Hepatocyte (in vitro differentiated cells): Measurements from ENCODE around the gene B3GNT3. TPM values are rescaled to one million over a fixed set of nuclear protein-coding genes. Genes with fewer than 3 reads are reported as not detected.

ENCODE experiments used
- DNase-seq: peaks from one replicate; pipeline ENCODE4 v3.0.0-alpha.2; 2016; ENCODE audit warnings: low spot score
- H2AFZ ChIP-seq: fragments of 200-600 bp; sonication (generic); 2 replicates; pipeline ENCODE4 v1.6.0; 2016; ENCODE audit warnings: antibody characterized with exemption, mild to moderate bottlenecking
- H3K27ac ChIP-seq: fragments of 200-600 bp; sonication (generic); 2 replicates; pipeline ENCODE4 v1.5.1; 2016; ENCODE audit warnings: mild to moderate bottlenecking
- H3K27me3 ChIP-seq: fragments of 200-600 bp; sonication (generic); 2 replicates; pipeline ENCODE4 v1.6.1; 2016
- H3K36me3 ChIP-seq: fragments of 200-600 bp; sonication (generic); replicated peaks from 2 replicates; pipeline ENCODE4 v1.5.1; 2016; ENCODE audit warnings: low read depth; ENCODE audit not compliant: insufficient read depth
- H3K4me1 ChIP-seq: fragments of 200-600 bp; sonication (generic); 2 replicates; pipeline ENCODE4 v1.5.1; 2016; ENCODE audit warnings: mild to moderate bottlenecking, moderate library complexity; ENCODE audit not compliant: insufficient read depth
- H3K4me2 ChIP-seq: fragments of 200-600 bp; sonication (generic); 2 replicates; pipeline ENCODE4 v1.6.0; 2016
- H3K4me3 ChIP-seq: fragments of 200-600 bp; sonication (generic); 2 replicates; pipeline ENCODE4 v1.5.1; 2016; ENCODE audit warnings: mild to moderate bottlenecking
- H3K79me2 ChIP-seq: fragments of 200-600 bp; sonication (generic); 2 replicates; pipeline ENCODE4 v1.6.0; 2017; ENCODE audit warnings: mild to moderate bottlenecking
- H3K9me2 ChIP-seq: fragments of 200-600 bp; sonication (generic); replicated peaks from 2 replicates; pipeline ENCODE4 v1.6.0; 2017; ENCODE audit warnings: mild to moderate bottlenecking; ENCODE audit not compliant: insufficient read depth
- H3K9me3 ChIP-seq: fragments of 200-600 bp; sonication (generic); 2 replicates; pipeline ENCODE4 v1.5.1; 2016; ENCODE audit warnings: low read depth, mild to moderate bottlenecking
- H4K20me1 ChIP-seq: fragments of 200-600 bp; sonication (generic); 2 replicates; pipeline ENCODE4 v1.6.0; 2016; ENCODE audit warnings: mild to moderate bottlenecking; ENCODE audit not compliant: insufficient read depth, poor library complexity, severe bottlenecking
- EZH2 ChIP-seq: fragments of 200-600 bp; sonication (generic); IDR thresholded peaks from 2 replicates; pipeline ENCODE4 v1.6.1; 2016; ENCODE audit warnings: antibody characterized with exemption, mild to moderate bottlenecking, borderline replicate concordance
- EZH2phosphoT487 ChIP-seq: fragments of 200-600 bp; sonication (generic); IDR thresholded peaks from one replicate; pipeline ENCODE4 v1.6.1; 2018; ENCODE audit warnings: antibody characterized with exemption, mild to moderate bottlenecking, low read depth, moderate library complexity; ENCODE audit not compliant: unreplicated experiment, severe bottlenecking
- WGBS: methylation state at CpG from one replicate; pipeline ENCODE4 v1.1.6; 2016; ENCODE audit warnings: low lambda C conversion rate; ENCODE audit errors: missing lambda C conversion rate; 5-methylcytosine and 5-hydroxymethylcytosine counted together
- polyA plus RNA-seq: library from polyadenylated mRNA; unstranded; fragments of >200 nt; fragmentation: Nextera tagmentation; extraction: Ambion mirVana; gene quantifications from 2 replicates; pipeline ENCODE4 v1.2.1, GENCODE V29; 2016
- total RNA-seq: library from RNA; depleted of rRNA; stranded (reverse); fragments of >200 nt; gene quantifications from 2 replicates; pipeline ENCODE4 v1.2.3, GENCODE V29; 2014
- TF ChIP-seq, protein P1 (sequence below): fragments of 200-600 bp; sonication (generic); IDR thresholded peaks from 2 replicates; pipeline ENCODE4 v1.5.1; 2016; ENCODE audit warnings: antibody characterized with exemption, mild to moderate bottlenecking; ENCODE audit not compliant: poor library complexity

Gene B3GNT3
- total and polyA plus RNA-seq, 2 experiments from 2014 or later = 14.6 to 19.1 TPM

DNA sequence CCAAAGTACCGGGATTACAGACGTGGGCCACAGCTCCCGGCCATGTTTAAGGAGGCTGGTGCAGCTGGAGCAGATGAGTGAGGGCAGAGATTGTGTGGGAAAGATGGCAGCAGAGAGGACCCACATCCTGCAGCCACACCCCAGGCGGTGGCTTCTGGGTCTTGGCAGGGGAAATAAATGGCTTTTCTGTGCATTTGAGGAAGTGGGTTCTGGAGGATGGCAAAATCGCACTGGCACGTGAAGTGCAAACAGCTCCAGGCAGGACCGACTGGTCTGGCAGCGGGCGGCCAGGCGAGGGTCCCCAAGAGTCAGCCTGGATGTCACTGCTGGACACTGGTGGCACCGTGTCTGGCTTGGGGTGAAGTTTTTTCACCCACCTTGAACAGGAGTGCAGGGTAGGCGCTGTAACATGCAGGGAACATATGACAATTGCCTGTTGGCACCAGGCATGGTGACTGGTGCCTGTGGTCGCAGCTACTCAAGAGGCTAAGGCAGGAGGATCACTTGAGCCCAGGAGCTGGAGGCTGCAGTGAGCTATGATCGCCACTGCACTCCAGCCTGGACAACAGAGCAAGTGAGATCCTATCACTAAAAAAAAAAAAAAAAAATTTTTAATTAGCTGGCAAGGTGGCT is 8.4 kb downstream of the B3GNT3 start:
- no peak overlapping the region for H3K4me3 ChIP-seq

DNA sequence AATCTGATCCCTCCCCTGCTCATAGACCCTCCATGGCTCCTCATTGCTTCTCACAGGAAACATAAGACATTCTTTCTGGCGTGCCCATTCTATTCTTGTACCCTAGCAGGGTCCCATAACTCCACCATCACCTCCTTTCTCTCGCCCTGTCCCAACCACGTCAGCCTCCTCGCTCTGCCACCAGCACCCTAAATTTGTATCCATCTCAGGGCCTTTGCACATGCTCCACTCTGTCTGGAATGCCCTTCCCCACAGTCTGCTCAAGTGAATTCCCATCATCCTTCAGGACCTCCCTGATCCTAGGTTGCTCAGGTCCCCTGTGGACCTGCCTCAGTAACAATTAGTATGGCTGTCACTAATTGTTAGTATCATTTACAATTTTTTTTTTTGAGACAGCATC is 10.5 kb downstream of the B3GNT3 start:
- Histone ChIP-seq H3K36me3 (no peaks in the 10 kb centered on the region), H3K9me3 (no peaks in the 10 kb centered on the region), H3K79me2 (peaks cover 14% of the 10 kb centered on the region), H3K27me3 (no peaks in the 10 kb centered on the region), H3K4me3 (no peak overlapping the region), H3K4me2 (no peak overlapping the region), H3K27ac (no peak overlapping the region), H3K4me1 (no peaks in the 10 kb centered on the region), H2AFZ (no peak overlapping the region), H3K9me2 (no peaks in the 10 kb centered on the region), H4K20me1 (no peaks in the 10 kb centered on the region)
- no peak for DNase-seq
- WGBS = 80% methylated on average over 4 of the region's 4 CpGs
- TF ChIP-seq EZH2 = no peak
- TF ChIP-seq EZH2phosphoT487 = no peak
- TF ChIP-seq, protein P1, sequence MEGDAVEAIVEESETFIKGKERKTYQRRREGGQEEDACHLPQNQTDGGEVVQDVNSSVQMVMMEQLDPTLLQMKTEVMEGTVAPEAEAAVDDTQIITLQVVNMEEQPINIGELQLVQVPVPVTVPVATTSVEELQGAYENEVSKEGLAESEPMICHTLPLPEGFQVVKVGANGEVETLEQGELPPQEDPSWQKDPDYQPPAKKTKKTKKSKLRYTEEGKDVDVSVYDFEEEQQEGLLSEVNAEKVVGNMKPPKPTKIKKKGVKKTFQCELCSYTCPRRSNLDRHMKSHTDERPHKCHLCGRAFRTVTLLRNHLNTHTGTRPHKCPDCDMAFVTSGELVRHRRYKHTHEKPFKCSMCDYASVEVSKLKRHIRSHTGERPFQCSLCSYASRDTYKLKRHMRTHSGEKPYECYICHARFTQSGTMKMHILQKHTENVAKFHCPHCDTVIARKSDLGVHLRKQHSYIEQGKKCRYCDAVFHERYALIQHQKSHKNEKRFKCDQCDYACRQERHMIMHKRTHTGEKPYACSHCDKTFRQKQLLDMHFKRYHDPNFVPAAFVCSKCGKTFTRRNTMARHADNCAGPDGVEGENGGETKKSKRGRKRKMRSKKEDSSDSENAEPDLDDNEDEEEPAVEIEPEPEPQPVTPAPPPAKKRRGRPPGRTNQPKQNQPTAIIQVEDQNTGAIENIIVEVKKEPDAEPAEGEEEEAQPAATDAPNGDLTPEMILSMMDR = no peak

More for the DNA sequence above, 8.4 kb downstream of the B3GNT3 start:
- no peaks in the 10 kb centered on the region for H3K9me3 ChIP-seq
- H3K4me1 ChIP-seq = peaks cover under 1% of the 10 kb centered on the region
- no peak overlapping the region for H3K4me2 ChIP-seq
- no peaks in the 10 kb centered on the region for H3K27me3 ChIP-seq
- H2AFZ ChIP-seq = no peak overlapping the region
- DNase-seq = no peak
- H3K9me2 ChIP-seq = no peaks in the 10 kb centered on the region
- no peaks in the 10 kb centered on the region for H3K36me3 ChIP-seq
- TF ChIP-seq, protein P1 = no peak
- no peak for TF ChIP-seq EZH2phosphoT487
- TF ChIP-seq EZH2 = no peak
- H3K27ac ChIP-seq = no peak overlapping the region
- WGBS = 84% methylated on average over 14 of the region's 14 CpGs
- no peaks in the 10 kb centered on the region for H4K20me1 ChIP-seq
- H3K79me2 ChIP-seq = peaks cover 21% of the 10 kb centered on the region

DNA sequence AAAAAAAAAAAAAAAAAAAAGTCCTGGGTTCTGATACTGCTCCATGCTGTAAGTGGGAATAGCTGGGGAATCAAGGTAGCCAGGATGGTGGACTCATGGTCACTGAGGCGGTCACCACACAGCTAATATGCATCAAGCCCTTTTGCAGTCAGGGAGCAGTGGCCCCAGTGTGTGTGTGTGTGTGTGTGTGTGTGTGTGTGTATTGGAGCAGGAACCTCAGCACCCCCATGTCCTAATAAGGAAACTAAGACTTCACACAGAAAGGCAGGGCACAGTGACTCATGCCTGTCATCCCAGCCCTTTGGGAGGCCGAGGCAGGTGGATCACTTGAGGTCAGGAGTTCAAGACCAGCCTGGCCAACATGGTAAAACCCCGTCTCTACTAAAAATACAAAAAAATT is 12.0 kb downstream of the B3GNT3 start:
- no peak overlapping the region for H2AFZ ChIP-seq
- no peak for TF ChIP-seq EZH2phosphoT487
- TF ChIP-seq EZH2 = no peak
- H3K79me2 ChIP-seq = no peaks in the 10 kb centered on the region
- H3K27me3 ChIP-seq = no peaks in the 10 kb centered on the region
- H3K4me3 ChIP-seq = no peak overlapping the region
- H4K20me1 ChIP-seq = no peaks in the 10 kb centered on the region
- no peak overlapping the region for H3K4me2 ChIP-seq
- no peaks in the 10 kb centered on the region for H3K4me1 ChIP-seq
- H3K9me2 ChIP-seq = no peaks in the 10 kb centered on the region
- DNase-seq = no peak
- H3K36me3 ChIP-seq = no peaks in the 10 kb centered on the region
- no peaks in the 10 kb centered on the region for H3K9me3 ChIP-seq
- WGBS = 73% methylated on average over 3 of the region's 3 CpGs
- no peak overlapping the region for H3K27ac ChIP-seq

DNA sequence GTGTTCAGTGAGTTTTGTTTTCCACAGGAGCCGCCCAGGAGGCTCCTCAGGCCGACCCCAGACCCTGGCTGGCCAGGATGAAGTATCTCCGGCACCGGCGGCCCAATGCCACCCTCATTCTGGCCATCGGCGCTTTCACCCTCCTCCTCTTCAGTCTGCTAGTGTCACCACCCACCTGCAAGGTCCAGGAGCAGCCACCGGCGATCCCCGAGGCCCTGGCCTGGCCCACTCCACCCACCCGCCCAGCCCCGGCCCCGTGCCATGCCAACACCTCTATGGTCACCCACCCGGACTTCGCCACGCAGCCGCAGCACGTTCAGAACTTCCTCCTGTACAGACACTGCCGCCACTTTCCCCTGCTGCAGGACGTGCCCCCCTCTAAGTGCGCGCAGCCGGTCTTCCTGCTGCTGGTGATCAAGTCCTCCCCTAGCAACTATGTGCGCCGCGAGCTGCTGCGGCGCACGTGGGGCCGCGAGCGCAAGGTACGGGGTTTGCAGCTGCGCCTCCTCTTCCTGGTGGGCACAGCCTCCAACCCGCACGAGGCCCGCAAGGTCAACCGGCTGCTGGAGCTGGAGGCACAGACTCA is 12.9 kb downstream of the B3GNT3 start:
- H2AFZ ChIP-seq = no peak overlapping the region
- H3K9me2 ChIP-seq = no peaks in the 10 kb centered on the region
- H3K4me3 ChIP-seq = no peak overlapping the region
- H3K4me1 ChIP-seq = no peaks in the 10 kb centered on the region
- H3K27ac ChIP-seq = no peak overlapping the region
- H3K4me2 ChIP-seq = no peak overlapping the region
- WGBS = 92% methylated on average over 26 of the region's 38 CpGs
- no peaks in the 10 kb centered on the region for H3K36me3 ChIP-seq
- H3K9me3 ChIP-seq = no peaks in the 10 kb centered on the region
- TF ChIP-seq EZH2 (no peak), EZH2phosphoT487 (no peak)
- TF ChIP-seq, protein P1 = no peak
- H3K79me2 ChIP-seq = no peaks in the 10 kb centered on the region
- no peaks in the 10 kb centered on the region for H4K20me1 ChIP-seq
- DNase-seq = no peak
- H3K27me3 ChIP-seq = no peaks in the 10 kb centered on the region
